ENCODE measurements around the gene LALBA.
"Not testable (repeated sequence)": the region's sequence is repeated elsewhere in the genome, so short reads cannot be mapped to it uniquely, and the experiment has no call there.

LALBA gene

DNA sequence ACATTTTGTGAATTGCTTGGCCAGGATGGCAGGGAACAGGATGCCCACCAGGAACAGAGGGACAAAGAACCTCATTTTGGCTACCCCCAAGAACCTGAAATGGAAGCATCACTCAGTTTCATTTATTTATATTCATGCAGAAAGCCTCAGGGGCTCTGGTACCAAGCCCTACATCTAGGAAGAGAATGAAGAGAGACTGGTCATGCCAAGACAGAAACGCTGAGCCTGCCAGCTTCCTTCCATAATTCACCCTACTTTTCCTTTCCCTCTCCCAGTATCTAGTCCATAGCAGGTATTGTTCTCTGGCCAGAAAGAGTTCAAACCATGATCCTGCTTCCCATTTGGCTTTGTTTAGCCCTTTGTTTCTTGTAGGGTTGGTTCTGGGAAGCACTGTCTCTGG lies at the start of gene LALBA:
LALBA (minus strand) TSS at position 101 of the 400 bp plus-strand sequence; CDS start at position 75, 26 bp downstream.
- no peak for DNase-seq

GRCh38 chr12:48618541-48618940 lies 48.7 kb upstream of the LALBA start:
- peak; percentile 84 for DNase-seq

DNA sequence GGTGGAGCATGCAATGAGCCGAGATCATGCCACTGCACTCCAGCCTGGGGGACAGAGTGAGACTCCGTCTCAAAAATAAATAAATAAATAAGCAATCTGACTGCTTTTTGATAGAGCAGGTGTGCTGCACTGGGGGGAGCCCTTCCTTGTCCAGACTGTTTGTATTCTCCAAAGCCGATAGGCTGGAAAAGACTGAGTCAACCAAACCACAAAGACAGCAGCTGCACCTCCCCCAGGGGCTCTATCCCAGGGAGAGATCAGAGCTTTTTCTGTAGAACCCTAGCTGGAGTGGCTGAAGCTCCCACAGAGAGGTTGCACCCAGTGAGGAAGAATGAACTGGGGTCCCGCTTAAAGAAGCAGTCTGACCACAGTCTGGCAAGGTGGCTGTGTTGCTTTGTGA lies 45.8 kb upstream of the LALBA start:
- DNase-seq: no peak

DNA sequence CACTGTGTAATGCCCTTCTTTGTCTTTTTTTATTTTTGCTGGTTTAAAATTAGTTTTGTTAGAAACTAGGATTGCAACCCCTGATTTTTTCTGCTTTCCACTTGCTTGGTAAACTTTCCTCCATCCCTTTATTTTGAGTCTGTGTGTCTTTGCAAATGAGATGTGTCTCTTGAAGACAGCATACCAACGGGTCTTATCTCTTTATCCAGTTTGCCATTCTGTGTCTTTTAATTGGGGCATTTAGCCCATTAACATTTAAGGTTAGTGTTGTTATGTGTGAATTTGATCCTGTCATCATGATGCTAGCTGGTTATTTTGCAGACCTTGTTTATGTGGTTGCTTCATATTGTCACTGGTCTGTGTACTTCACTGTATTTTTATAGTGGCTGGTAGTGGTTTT lies 43.5 kb upstream of the LALBA start:
- no peak for DNase-seq

DNA sequence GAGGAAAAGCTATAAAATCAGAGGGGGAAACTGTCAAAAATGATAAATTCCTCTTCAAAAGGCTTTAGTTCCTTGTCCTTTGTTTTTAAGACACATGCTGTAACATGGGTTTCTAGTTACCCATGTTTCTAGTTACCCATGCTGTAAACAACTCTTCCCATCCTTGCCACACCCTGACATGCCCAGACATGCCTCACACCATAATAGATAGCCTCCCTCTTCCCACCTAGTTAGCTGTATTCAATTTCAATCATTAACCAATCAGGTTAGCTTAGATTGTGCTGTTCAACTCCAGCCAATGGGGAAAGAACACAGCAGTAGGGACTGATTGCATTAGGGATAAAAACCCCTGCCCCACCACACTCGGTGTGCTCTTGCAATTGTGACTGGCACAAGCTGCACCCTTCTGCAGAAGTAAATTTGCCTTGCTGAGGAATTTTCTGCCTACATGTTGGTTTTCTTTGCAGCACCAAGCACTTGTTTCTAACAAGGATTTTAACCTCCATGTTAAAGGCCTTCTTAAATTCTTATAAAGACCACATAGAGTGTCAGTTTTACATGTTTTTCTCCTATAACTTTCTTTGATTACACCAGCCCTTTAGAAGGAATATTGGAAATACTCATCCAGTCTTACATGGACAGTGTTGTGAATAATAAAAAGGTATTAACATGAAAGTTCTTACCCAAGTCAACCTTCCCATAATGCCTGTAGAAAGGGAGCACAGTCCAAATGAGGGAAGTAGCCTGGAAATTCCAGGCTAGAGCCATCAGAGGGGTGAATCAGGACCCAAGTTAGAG lies 32.5 kb upstream of the LALBA start:
- DNase-seq: no peak

DNA sequence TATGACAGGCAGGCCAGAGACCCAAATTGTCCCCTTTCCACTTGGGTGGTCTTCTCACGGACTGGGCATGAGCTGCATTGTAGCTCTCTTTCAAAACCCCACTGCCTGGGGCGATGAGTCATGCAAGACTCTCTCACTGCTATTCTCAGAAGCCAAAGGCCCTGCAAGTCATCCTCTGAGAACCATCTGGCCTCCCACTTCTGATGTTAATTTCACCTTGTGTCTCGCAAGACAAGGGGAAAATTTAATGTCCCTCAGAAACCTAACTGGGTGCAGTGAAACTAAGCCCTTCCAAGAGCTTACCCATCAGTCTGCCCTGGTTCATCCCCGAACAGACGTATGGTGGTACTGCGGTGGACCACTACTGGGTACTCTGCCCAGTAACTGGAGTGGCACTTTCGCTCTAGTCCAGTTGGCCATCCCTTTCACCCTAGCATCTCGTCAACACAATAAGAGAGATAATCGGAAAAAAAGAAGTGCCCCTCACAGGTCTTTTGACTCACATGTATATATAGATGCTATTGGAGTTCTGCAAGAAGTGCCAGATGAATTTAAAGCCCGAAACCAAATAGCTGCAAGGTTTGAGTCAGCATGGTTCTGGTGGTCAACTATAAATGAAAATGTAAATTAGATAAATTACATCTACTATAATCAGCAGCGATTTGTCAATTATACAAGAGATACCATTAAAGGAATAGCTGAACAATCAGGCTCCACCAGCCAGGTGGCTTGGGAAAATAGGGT lies 31.3 kb upstream of the LALBA start:
- DNase-seq: no peak

GRCh38 chr12:48600552-48600951 lies 30.7 kb upstream of the LALBA start:
- DNase-seq: no peak

DNA sequence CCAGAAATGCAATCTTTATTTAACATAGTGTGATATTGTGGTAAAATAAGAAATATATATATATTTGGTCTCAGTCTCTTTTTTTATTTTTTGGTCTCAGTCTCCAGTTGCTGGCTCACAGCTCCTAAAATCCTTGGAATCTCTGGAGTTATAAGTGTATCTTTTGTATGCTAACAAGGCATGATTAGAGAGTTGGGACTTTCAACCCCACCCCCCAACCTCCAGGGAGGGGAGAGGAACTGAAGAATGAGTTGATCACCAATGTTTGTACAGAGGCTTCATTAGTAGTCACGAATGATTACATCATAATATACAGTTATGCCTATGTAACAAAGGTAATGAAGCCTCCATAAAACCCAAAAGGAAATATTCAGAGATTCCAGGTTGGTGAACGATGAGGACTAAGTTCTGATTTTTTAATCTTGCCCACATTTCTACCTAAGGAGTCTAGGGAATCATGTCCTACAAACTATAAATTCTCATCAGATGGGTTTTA lies 22.8 kb upstream of the LALBA start:
- no peak for DNase-seq

DNA sequence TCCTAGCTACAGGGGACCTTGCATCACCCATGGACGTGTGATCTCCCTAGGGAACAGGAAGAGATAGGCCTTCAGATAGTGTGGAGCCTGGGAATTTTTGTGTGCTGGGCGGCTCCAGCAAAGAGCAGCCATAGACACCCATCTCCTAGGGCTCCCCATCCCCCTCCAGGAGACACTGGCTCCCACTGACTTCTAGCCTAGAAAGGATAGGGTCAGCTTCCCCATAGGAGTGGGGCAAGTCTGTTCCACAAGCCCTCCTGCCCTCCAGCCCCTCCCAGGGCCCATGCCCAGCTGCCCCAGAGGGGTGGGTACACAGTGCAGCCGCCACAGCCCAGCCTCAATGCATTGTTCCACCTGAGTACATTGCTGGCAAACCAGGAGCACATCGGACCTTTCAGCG lies 16.5 kb upstream of the LALBA start:
- no peak for DNase-seq

GRCh38 chr12:48583728-48584127 lies 13.9 kb upstream of the LALBA start:
- no peak for DNase-seq

DNA sequence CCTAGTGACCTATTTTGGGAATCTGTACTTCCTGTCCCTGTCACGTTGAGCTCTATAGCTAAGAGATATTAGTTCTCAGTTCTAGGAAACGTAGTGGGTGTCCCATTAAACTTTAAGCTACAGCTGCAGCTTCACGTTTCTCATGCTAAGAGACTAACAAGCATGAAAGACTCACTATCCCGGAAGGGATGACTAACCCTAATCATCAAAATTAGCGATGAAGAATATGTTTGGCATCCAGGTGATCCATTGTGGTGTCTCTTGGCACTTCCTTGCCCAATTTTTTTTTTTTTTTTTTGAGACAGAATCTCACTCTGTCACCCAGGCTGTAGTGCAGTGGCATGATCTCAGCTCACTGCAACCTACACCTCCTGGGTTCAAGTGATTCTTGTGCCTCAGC lies 11.0 kb upstream of the LALBA start:
- no peak for DNase-seq

DNA sequence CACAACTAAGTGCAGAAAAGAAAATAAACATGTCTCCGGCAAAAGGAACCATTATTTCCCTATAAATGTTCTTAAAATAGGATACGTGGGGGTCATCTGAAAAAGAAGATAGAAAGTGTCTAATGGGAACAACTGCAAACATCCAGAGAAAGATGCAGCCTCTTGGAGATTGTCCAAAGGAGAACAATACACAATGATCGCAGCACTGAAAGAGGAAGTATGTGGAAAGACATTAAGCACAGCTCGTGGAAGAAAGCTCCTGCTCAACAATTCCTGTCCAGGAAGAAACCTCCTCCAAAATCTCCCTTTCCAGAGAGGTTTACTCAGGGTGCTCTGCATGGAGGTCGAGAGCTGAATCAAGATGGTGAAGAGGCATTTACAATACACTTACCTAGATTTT lies 2.5 kb upstream of the LALBA start:
- no peak for DNase-seq

DNA sequence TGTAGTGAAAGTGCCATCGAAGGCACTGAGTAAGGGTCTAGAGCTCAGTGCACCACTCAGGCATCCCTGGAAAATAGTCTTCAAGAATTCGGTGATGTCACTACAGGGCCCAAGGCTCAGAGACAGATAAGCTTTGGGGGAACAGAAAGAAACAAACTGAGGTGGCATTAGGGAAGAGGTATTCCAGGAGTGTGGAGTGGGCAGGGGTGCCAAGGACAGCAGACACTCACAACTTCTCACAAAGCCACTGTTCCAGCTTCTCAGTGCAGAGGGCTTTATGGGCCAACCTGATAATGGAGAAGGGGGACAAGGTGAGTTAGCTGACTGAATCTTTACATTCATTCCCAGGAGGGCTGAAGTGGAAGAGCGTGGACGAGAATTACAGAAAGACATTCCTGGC lies 2.1 kb downstream of the LALBA start:
- no peak for DNase-seq

DNA sequence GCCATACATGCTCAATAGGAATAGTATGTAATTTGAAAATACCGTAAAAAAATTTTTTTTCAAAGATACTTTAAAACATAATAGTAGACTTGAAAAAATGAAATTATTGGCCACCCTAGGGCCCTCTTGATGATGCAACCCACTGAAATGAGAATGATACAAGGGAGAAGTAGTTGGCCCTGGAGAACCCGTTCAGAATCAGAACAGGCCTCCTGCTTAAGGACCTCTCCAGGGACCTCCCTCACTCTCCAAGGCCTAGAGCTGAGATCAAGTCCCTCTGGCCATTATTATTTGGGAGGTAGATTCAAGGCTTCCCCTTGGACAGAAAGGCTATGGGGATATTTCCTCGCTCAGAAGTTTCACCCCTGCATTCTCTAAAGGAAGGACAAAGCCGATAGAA lies 11.9 kb downstream of the LALBA start:
- no peak for DNase-seq

- DNase-seq: no peak
Measured at GRCh38 chr12:48556631-48557030, 13.2 kb downstream of the LALBA start.

GRCh38 chr12:48553666-48554343 lies 16.0 kb downstream of the LALBA start:
- not testable (repeated sequence) for DNase-seq

- DNase-seq: not testable (repeated sequence)
Measured at GRCh38 chr12:48551636-48552035, 18.2 kb downstream of the LALBA start.

DNA sequence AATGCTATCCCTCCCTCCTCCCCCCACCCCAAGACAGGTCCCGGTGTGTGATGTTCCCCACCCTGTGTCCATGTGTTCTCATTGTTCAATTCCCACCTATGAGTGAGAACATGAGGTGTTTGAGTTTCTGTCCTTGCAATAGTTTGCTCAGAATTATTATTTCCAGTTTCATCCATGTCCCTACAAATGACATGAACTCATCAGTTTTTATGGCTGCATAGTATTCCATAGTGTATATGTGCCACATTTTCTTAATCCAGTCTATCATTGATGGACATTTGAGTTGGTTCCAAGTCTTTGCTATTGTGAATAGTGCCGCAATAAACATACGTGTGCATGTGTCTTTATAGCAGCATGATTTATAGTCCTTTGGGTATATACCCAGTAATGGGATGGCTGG lies 22.8 kb downstream of the LALBA start:
- DNase-seq: not testable (repeated sequence)

DNA sequence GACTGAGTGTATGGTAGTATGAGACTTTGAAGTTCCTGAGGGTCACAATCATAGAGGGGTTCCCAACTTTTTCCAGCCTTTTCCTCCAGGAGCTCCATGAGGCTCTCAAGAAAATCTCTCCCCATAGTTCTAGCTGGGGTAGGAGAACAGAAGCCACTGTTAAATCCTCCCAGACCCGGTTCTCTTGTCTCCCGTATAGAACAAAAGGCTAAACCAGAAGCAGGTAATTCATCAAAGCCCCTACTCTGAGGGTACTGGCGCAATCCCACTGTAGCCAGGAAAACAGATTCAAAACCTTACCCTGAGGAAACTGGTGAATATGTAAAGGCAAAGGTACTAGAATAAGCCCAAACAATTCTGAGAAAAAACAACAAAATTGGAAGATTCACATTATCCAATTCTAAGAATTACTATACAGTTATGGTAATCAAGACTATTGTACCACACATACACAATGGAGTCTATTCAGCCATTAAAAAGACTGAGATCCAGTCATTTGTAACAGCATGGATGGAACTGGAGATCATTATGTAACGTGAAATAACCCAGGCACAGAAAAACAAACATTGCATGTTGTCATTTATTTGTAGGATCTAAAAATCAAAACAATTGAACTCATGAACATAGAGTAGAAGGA lies 23.9 kb downstream of the LALBA start:
- DNase-seq: no peak

DNA sequence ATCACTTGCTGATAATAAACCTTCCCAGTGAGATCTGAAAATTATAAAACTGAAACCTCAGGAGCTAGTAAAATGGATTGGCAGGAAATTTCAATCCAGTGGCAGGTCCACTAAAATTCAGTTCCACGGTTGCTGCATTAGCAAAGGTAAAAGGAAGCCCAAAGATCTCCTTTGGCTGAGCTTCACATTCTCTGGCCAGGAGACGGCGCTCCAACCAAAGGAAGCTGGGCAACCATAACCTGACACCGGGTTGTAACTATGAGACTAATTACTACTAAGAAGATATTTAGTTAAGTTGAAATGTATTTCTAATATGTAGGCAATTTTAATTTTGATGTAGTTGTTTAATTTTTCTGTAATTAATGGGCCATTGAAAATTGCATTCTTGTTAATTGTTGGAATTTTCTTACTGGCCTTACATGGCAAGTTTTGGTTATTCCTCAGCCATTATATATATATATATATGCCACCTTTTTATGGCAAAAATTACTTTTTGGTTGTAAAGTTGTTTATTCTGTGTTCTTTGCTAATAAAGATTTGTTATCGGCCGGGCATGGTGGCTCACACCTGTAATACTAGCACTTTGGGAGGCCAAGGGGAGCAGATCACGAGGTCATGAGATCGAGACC lies 27.4 kb downstream of the LALBA start:
- DNase-seq: peak; percentile 70

GRCh38 chr12:48536602-48537001 lies 33.2 kb downstream of the LALBA start:
- no peak for DNase-seq

GRCh38 chr12:48532601-48533000 lies 37.2 kb downstream of the LALBA start:
- DNase-seq: no peak
